Glutamatergic neuron (in vitro differentiated cells): ENCODE data around the gene GTF2E1. TPM values are rescaled to one million over a fixed set of nuclear protein-coding genes. Genes with fewer than 3 reads are reported as not detected.

ENCODE experiments used
- DNase-seq: peaks from one replicate; pipeline ENCODE4 v3.0.0; 2022
- H3K27ac Mint-ChIP-seq: one replicate; pipeline ENCODE4 v1.8.0; 2020; ENCODE audit warnings: mild to moderate bottlenecking, mixed read lengths, inconsistent platforms; ENCODE audit not compliant: unreplicated experiment
- H3K27me3 Mint-ChIP-seq: one replicate; pipeline ENCODE4 v1.8.0; 2020; ENCODE audit warnings: mild to moderate bottlenecking, moderate library complexity, mixed read lengths, inconsistent platforms; ENCODE audit not compliant: unreplicated experiment
- H3K36me3 Mint-ChIP-seq: one replicate; pipeline ENCODE4 v1.8.0; 2020; ENCODE audit warnings: mild to moderate bottlenecking, mixed read lengths, inconsistent platforms; ENCODE audit not compliant: unreplicated experiment
- H3K4me1 Mint-ChIP-seq: one replicate; pipeline ENCODE4 v1.8.0; 2020; ENCODE audit warnings: mild to moderate bottlenecking, low read depth, mixed read lengths, inconsistent platforms; ENCODE audit not compliant: unreplicated experiment
- H3K4me3 Mint-ChIP-seq: one replicate; pipeline ENCODE4 v1.8.0; 2020; ENCODE audit warnings: mild to moderate bottlenecking, mixed read lengths, inconsistent platforms; ENCODE audit not compliant: unreplicated experiment
- H3K9me3 Mint-ChIP-seq: one replicate; pipeline ENCODE4 v1.8.0; 2020; ENCODE audit warnings: mild to moderate bottlenecking, moderate library complexity, mixed read lengths, inconsistent platforms; ENCODE audit not compliant: unreplicated experiment
- CTCF ChIP-seq: fragments of 200-600 bp; sonication (generic); IDR thresholded peaks from one replicate; pipeline ENCODE4 v1.5.0; 2021; ENCODE audit not compliant: partially characterized antibody, unreplicated experiment
- total RNA-seq: library from RNA; stranded (reverse); fragmentation: NEBNext Ultra II Directional; extraction: Animal tissue kit (Norgen Biotek cat#: 25700); gene quantifications from one replicate; pipeline ENCODE4 v1.2.1, GENCODE V29; 2021; ENCODE audit not compliant: unreplicated experiment

Gene GTF2E1
- total RNA-seq, 1 donor from 2014 or later = 40.5 TPM

DNA sequence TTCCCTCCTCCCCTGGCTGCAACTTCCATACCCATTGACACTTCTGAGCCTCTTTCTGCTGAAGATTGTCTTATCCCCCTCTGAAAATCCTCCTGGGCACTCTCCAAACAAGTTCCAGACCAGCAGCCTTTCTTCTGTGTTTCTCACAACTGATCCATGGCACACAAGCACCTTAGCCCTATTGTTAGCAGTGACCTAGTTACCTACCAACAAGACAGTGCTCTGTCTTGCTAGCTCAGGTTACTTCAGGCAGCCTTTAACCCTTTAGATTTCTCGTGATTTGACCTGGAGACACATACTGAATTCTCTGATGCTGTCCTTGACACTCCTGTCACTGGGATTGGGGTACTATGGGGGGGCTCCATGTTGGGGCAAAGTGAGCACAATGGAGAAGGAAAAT, 82.1 kb downstream of the GTF2E1 start:
- no peaks in the 10 kb centered on the region for H3K4me1 Mint-ChIP-seq
- no peak for DNase-seq
- no peak overlapping the region for H3K27ac Mint-ChIP-seq
- H3K9me3 Mint-ChIP-seq = peaks cover 3% of the 10 kb centered on the region
- H3K4me3 Mint-ChIP-seq = no peak overlapping the region
- no peaks in the 10 kb centered on the region for H3K36me3 Mint-ChIP-seq
- no peak for TF ChIP-seq CTCF
- H3K27me3 Mint-ChIP-seq = no peaks in the 10 kb centered on the region

- Mint-ChIP-seq H3K9me3 (no peaks in the 10 kb centered on the region), H3K4me3 (no peak overlapping the region), H3K36me3 (no peaks in the 10 kb centered on the region), H3K27ac (no peak overlapping the region), H3K4me1 (no peaks in the 10 kb centered on the region), H3K27me3 (no peaks in the 10 kb centered on the region)
- TF ChIP-seq CTCF = no peak
- DNase-seq = no peak
These were observed 86.3 kb downstream of the GTF2E1 start for GRCh38 chr3:120828796-120829195.

DNA sequence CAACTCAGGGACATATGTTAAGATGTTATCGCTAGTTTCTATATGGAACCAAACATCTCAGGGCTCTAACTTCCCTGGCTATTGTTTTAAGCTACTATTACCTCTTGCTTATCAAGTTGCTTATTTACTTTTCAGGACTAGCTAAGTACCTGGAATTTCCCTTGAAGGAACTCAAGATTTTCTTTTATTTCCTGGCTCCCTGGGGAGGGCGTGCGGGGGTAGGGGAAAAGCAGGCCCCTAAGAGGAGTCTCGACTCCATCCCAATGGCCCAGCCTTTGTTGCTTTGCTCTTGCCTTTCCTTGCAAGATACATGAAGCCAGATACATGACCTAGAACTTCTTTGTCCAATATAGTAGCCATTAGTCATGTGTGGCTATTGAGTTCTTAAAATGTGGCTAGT, 88.5 kb downstream of the GTF2E1 start:
- no peak overlapping the region for H3K27ac Mint-ChIP-seq
- H3K4me3 Mint-ChIP-seq = no peak overlapping the region
- no peaks in the 10 kb centered on the region for H3K9me3 Mint-ChIP-seq
- no peak for TF ChIP-seq CTCF
- H3K27me3 Mint-ChIP-seq = no peaks in the 10 kb centered on the region
- no peaks in the 10 kb centered on the region for H3K4me1 Mint-ChIP-seq
- DNase-seq = no peak
- H3K36me3 Mint-ChIP-seq = no peaks in the 10 kb centered on the region

Other genes with a start within 250 kb of the GTF2E1 start
- gene NDUFB4, start 146.4 kb upstream of the GTF2E1 start, total RNA-seq = 119 TPM
- not detected for gene HGD, start 60.5 kb upstream of the GTF2E1 start, total RNA-seq
- 12.6 TPM for gene RABL3, start 228 bp upstream of the GTF2E1 start, total RNA-seq
- gene STXBP5L, start 165.5 kb downstream of the GTF2E1 start, total RNA-seq = 54.7 TPM